ENCODE data around the gene ASTN2.

- TF ChIP-seq GATA2 (IDR thresholded peaks at IDR 0.05; ENCODE audit: low read depth, low read length) (no peak), GATA3 (IDR thresholded peaks at IDR 0.05; ENCODE audit: low read depth, low read length) (no peak)
Measured at GRCh38 chr9:117088140-117088539, 326.7 kb downstream of the ASTN2 start.

All from SH-SY5Y (cell line).